PC-3 (cell line): ENCODE measurements around the gene FXYD5.

Experiments used
- EZH2 ChIP-seq: fragments of 300-600 bp; sonication (generic); IDR thresholded peaks from one replicate; pipeline ENCODE4 v1.6.1; 2017; ENCODE audit warnings: antibody characterized with exemption, mild to moderate bottlenecking, low read length; ENCODE audit not compliant: unreplicated experiment
- EZH2phosphoT487 ChIP-seq: fragments of 300-600 bp; sonication (generic); IDR thresholded peaks from 2 replicates; pipeline ENCODE4 v1.6.1; 2018; ENCODE audit warnings: mild to moderate bottlenecking, antibody characterized with exemption, low read length, borderline replicate concordance
- TF ChIP-seq, protein P1 (sequence below): fragments of 300-600 bp; sonication (generic); conservative IDR thresholded peaks from 2 replicates; pipeline ENCODE4 v1.5.1; 2017; ENCODE audit warnings: antibody characterized with exemption, low read depth, mild to moderate bottlenecking, low read length

DNA sequence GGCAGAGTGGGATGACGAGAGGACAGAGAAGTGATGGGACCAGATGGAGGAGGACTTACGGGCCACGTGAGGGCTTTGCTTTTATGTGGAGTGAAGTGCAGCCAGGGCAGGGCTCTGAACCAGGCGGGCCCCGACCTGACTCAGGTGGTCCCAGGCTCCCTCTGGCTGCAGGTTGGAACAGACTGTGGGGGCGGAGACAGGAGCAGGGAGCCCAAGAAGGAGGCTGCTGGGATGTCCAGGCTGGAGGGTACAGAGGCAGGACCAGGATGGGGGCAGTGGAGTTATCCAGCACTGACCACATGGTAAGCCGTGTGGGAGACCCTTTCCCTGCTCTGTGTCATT lies 2.1 kb downstream of the FXYD5 start:
- TF ChIP-seq, protein P1, sequence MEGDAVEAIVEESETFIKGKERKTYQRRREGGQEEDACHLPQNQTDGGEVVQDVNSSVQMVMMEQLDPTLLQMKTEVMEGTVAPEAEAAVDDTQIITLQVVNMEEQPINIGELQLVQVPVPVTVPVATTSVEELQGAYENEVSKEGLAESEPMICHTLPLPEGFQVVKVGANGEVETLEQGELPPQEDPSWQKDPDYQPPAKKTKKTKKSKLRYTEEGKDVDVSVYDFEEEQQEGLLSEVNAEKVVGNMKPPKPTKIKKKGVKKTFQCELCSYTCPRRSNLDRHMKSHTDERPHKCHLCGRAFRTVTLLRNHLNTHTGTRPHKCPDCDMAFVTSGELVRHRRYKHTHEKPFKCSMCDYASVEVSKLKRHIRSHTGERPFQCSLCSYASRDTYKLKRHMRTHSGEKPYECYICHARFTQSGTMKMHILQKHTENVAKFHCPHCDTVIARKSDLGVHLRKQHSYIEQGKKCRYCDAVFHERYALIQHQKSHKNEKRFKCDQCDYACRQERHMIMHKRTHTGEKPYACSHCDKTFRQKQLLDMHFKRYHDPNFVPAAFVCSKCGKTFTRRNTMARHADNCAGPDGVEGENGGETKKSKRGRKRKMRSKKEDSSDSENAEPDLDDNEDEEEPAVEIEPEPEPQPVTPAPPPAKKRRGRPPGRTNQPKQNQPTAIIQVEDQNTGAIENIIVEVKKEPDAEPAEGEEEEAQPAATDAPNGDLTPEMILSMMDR = no peak
- TF ChIP-seq EZH2phosphoT487 (no peak), EZH2 (no peak)
